RWPE1 (cell line): Measurements from ENCODE around the gene CANT1.

Experiments used
- CTCF ChIA-PET: fragments of 350-600 bp; sonication (Branson Sonifier 250); formaldehyde crosslinking; extraction: SDS; loops from one replicate; lab custom pipeline; 2021; lab: Yijun Ruan, JAX
- POLR2A ChIA-PET: fragments of 400-600 bp; formaldehyde crosslinking; extraction: SDS; loops from one replicate; lab custom pipeline; 2020; ENCODE audit warnings: antibody characterized with exemption; ENCODE audit not compliant: low non-redundant PET; lab: Yijun Ruan, JAX
- DNase-seq: peaks from one replicate; pipeline ENCODE4 v3.0.0; 2012; ENCODE audit warnings: low spot score
- H3K27ac ChIP-seq: fragments of 450-650 bp; 2 replicates; pipeline ENCODE4 v1.5.1; 2017
- TF ChIP-seq, protein P1 (sequence below): fragments of 450-650 bp; conservative IDR thresholded peaks from 2 replicates; pipeline ENCODE4 v1.5.1; 2017; ENCODE audit warnings: low read depth, mild to moderate bottlenecking

CANT1 gene

GRCh38 chr17:79005063-79005861, 4.3 kb downstream of the CANT1 start:
- peak; percentile 54 for DNase-seq
- peak overlapping the region; percentile 64 for H3K27ac ChIP-seq
- POLR2A ChIA-PET: no interaction called here
- CTCF ChIA-PET: no interaction called here
- TF ChIP-seq, protein P1, sequence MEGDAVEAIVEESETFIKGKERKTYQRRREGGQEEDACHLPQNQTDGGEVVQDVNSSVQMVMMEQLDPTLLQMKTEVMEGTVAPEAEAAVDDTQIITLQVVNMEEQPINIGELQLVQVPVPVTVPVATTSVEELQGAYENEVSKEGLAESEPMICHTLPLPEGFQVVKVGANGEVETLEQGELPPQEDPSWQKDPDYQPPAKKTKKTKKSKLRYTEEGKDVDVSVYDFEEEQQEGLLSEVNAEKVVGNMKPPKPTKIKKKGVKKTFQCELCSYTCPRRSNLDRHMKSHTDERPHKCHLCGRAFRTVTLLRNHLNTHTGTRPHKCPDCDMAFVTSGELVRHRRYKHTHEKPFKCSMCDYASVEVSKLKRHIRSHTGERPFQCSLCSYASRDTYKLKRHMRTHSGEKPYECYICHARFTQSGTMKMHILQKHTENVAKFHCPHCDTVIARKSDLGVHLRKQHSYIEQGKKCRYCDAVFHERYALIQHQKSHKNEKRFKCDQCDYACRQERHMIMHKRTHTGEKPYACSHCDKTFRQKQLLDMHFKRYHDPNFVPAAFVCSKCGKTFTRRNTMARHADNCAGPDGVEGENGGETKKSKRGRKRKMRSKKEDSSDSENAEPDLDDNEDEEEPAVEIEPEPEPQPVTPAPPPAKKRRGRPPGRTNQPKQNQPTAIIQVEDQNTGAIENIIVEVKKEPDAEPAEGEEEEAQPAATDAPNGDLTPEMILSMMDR: no peak

- H3K27ac ChIP-seq: peak overlapping the region; percentile 12; the same call in 1 of the 2 replicates
- TF ChIP-seq, protein P1: no peak
- ChIA-PET POLR2A (no interaction called here), CTCF (interaction anchor here (0.5 to 0.9 kb wide), 3 partner anchors 10 to 738 kb away, joined by 4 read pairs; partner anchors contain the start of gene ENGASE)
- DNase-seq: no peak
These were observed 5.7 kb downstream of the CANT1 start for GRCh38 chr17:79003661-79004411.

DNA sequence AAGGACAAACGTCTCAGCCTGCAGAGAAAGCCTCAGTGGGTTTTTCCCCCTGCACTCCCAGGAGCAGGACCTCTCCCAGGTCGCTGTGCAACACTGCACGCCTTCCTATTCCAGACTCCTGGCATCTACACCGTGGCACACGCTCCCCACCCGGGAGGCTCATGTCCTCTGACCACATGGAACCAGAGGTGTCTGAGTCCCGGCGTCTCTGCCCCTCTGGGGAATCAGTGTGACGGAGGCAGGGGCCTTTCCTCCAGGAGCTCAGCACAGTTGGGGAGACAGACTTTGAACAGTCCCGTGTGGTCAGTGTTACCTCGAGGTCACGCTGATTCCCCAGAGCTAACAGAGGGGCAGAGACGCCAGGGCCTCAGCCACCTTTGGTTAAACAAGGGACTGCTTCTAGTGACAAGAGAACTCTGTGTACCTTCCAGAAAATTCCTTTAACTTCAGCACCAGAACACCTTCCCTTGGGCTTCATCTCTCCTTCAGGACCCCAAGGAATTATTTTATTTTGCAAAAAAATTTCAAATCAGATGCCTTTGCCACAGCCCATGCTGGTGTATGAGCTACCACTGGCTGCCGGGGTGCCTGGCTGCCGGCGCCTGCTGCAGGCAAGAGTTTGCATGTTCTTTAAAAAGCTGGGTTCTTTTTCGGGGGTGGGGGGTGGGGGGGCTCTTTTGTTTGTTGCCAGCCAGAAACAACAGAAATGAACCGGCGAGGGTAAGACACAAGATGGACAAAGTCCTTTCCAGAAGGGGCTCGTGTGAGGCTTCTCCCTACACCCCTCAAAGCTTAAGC, 6.6 kb downstream of the CANT1 start:
- CTCF ChIA-PET: interaction anchor here (0.6 to 0.9 kb wide), 2 partner anchors 10 to 739 kb away, joined by 4 read pairs; no protein-coding TSS in a partner anchor
- POLR2A ChIA-PET: no interaction called here
- DNase-seq: no peak
- peak overlapping the region; percentile 12; the same call in 1 of the 2 replicates for H3K27ac ChIP-seq
- TF ChIP-seq, protein P1: no peak

- POLR2A ChIA-PET: no interaction called here
- H3K27ac ChIP-seq: peak overlapping the region; percentile 12; the same call in 1 of the 2 replicates
- no peak for DNase-seq
- CTCF ChIA-PET: interaction anchor here (0.6 kb wide), 1 partner anchor 72 kb away, joined by 5 read pairs; no protein-coding TSS in a partner anchor
- TF ChIP-seq, protein P1: no peak
These were observed 7.3 kb downstream of the CANT1 start for GRCh38 chr17:79002291-79002690.

DNA sequence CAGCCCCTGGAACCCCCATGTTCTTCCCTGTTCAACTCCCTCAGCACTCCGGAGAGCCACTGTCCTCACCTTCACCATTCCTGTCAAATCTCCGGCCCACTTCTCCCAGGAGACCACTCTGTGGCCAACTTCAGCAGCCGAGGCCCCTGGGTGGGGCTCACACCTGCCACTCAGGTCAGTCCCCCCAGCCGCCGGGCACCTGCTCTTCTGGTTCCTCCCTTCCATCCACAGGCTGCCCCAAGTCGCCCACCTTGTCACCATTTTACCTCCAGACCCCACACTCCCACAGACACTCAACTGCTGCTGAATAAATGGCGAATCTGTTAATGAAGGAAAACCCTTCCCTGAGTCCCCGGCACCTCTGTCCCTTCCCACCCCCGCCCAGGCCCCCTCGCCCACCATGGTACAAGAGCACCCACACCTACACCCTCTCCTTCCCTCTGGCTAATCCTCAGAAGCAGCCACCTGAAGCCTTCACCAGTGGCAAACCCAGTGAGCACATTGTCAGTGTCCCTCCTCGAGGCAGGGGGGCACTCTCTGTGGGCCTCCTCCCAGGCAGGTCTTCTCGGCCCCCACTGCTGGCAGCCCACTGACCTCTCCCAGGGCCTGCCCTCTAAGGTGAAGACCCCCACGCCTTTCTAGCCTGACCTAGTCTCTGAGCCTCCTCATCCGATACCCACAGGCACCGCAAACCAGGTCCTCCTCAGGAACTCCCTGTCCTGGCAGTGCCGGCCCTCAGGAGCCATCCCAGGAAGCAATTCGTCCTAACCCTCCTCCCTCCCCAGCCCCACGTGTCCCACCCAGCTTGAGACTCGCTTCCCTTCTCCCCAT, 8.2 kb downstream of the CANT1 start:
- DNase-seq: no peak
- TF ChIP-seq, protein P1: no peak
- peak overlapping the region; percentile 11 for H3K27ac ChIP-seq
- ChIA-PET POLR2A (no interaction called here), CTCF (interaction anchor here (0.6 kb wide), 1 partner anchor 72 kb away, joined by 5 read pairs; no protein-coding TSS in a partner anchor)
